ENCODE data around the gene EML6.

DNA sequence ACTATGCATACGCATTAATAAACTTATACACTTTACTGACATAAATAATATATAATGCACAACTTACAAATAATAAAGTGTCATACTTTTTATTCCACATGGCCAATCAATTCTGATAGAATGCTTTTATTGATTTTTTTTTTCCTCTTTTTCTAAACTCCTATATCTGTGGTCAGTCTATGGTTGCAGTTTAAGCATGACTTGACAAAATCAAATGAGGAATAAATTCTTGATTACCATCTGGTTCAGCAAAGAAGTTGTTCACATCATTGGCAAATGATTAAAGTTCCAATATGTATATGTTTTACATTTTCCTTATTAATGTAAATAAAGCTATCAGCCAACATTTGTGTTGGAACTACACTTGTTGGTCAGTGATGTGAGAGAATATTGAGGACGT is 83.5 kb downstream of the EML6 start:
- TF ChIP-seq CTCF (IDR thresholded peaks at IDR 0.05; ENCODE audit: low read depth, low read length), result no peak
- TF ChIP-seq EZH2phosphoT487 (IDR thresholded peaks at IDR 0.05; ENCODE audit: low read depth), result no peak
